Activated naive CD8-positive, alpha-beta T cell treated with anti-CD3 and anti-CD28 coated beads for 36 hours (primary cell): ENCODE measurements around the gene GPR15. TPM values are rescaled to one million over a fixed set of nuclear protein-coding genes. Genes with fewer than 3 reads are reported as not detected.

Experiments
- DNase-seq: peaks from one replicate; pipeline ENCODE4 v3.0.0; 2021
- H3K27ac Mint-ChIP-seq: one replicate; pipeline ENCODE4 v1.8.0; 2022; ENCODE audit warnings: mild to moderate bottlenecking, moderate library complexity, mixed read lengths
- H3K27me3 Mint-ChIP-seq: one replicate; pipeline ENCODE4 v1.8.0; 2022; ENCODE audit warnings: mild to moderate bottlenecking, mixed read lengths
- H3K36me3 Mint-ChIP-seq: one replicate; pipeline ENCODE4 v1.8.0; 2021; ENCODE audit warnings: mild to moderate bottlenecking, mixed read lengths
- H3K4me1 Mint-ChIP-seq: one replicate; pipeline ENCODE4 v1.8.0; 2021; ENCODE audit warnings: mixed read lengths
- H3K4me3 Mint-ChIP-seq: one replicate; pipeline ENCODE4 v1.8.0; 2022; ENCODE audit warnings: mild to moderate bottlenecking, moderate library complexity, mixed read lengths
- H3K9me3 Mint-ChIP-seq: one replicate; pipeline ENCODE4 v1.8.0; 2022; ENCODE audit warnings: mixed read lengths
- total RNA-seq, 2 experiments: library from RNA; stranded (reverse); gene quantifications; one replicate each; pipeline ENCODE4 v1.2.3, GENCODE V29; 2021

GPR15 gene
- total RNA-seq, 2 experiments from 2014 or later: 0.52 to 1.0 TPM

- peak overlapping the region; percentile 93 for H3K4me3 Mint-ChIP-seq
- H3K36me3 Mint-ChIP-seq: peaks cover 54% of the 10 kb centered on the region
- peaks cover 3% of the 10 kb centered on the region for H3K27me3 Mint-ChIP-seq
- peak; percentile 52 for DNase-seq
- H3K27ac Mint-ChIP-seq: peak overlapping the region; percentile 92
- peaks cover 3% of the 10 kb centered on the region for H3K9me3 Mint-ChIP-seq
- H3K4me1 Mint-ChIP-seq: peaks cover 48% of the 10 kb centered on the region
Observed at GRCh38 chr3:98521897-98522543, 9.8 kb upstream of the GPR15 start.

GRCh38 chr3:98522544-98523281 is 9.1 kb upstream of the GPR15 start, which contains the start of gene CLDND1:
TSS of gene CLDND1 (minus strand) at chr3:98522902. CDS start at chr3:98521424, 1,478 bp downstream.
- peaks cover 51% of the 10 kb centered on the region for H3K36me3 Mint-ChIP-seq
- H3K9me3 Mint-ChIP-seq: peaks cover 3% of the 10 kb centered on the region
- peak within 1 kb of the TSS; percentile 93 for H3K4me3 Mint-ChIP-seq
- peak; percentile 96 for DNase-seq
- peaks cover 3% of the 10 kb centered on the region for H3K27me3 Mint-ChIP-seq
- peak within 1 kb of the TSS; percentile 94 for H3K27ac Mint-ChIP-seq
- peaks cover 48% of the 10 kb centered on the region for H3K4me1 Mint-ChIP-seq

GRCh38 chr3:98525494-98525893 is 6.3 kb upstream of the GPR15 start:
- no peak overlapping the region for H3K27ac Mint-ChIP-seq

GRCh38 chr3:98528474-98529346 is 3.1 kb upstream of the GPR15 start:
- no peak overlapping the region for H3K27ac Mint-ChIP-seq
- H3K27me3 Mint-ChIP-seq: peaks cover 10% of the 10 kb centered on the region
- no peak overlapping the region for H3K4me3 Mint-ChIP-seq
- peaks cover 28% of the 10 kb centered on the region for H3K4me1 Mint-ChIP-seq
- no peak for DNase-seq
- H3K9me3 Mint-ChIP-seq: peaks cover under 1% of the 10 kb centered on the region
- peaks cover 19% of the 10 kb centered on the region for H3K36me3 Mint-ChIP-seq

More at GRCh38 chr3:98525494-98525893, 6.3 kb upstream of the GPR15 start:
- no peak overlapping the region for H3K4me3 Mint-ChIP-seq
- no peak for DNase-seq
- H3K9me3 Mint-ChIP-seq: peaks cover 3% of the 10 kb centered on the region
- peaks cover 3% of the 10 kb centered on the region for H3K27me3 Mint-ChIP-seq
- peaks cover 28% of the 10 kb centered on the region for H3K4me1 Mint-ChIP-seq
- peaks cover 30% of the 10 kb centered on the region for H3K36me3 Mint-ChIP-seq

GRCh38 chr3:98529856-98530459 is 1.8 kb upstream of the GPR15 start:
- Mint-ChIP-seq H3K4me3 (peak overlapping the region; percentile 50), H3K27ac (no peak overlapping the region), H3K9me3 (no peaks in the 10 kb centered on the region), H3K4me1 (peaks cover 21% of the 10 kb centered on the region), H3K36me3 (peaks cover 16% of the 10 kb centered on the region), H3K27me3 (peaks cover 9% of the 10 kb centered on the region)
- DNase-seq: no peak

GRCh38 chr3:98530676-98531075 is 1.1 kb upstream of the GPR15 start:
- H3K9me3 Mint-ChIP-seq: no peaks in the 10 kb centered on the region
- peaks cover 6% of the 10 kb centered on the region for H3K27me3 Mint-ChIP-seq
- no peak for DNase-seq
- H3K4me1 Mint-ChIP-seq: peaks cover 19% of the 10 kb centered on the region
- peaks cover 15% of the 10 kb centered on the region for H3K36me3 Mint-ChIP-seq
- no peak overlapping the region for H3K4me3 Mint-ChIP-seq
- H3K27ac Mint-ChIP-seq: no peak overlapping the region

GRCh38 chr3:98532275-98532637 is 478 bp downstream of the GPR15 start:
- DNase-seq: no peak
- peaks cover 6% of the 10 kb centered on the region for H3K27me3 Mint-ChIP-seq
- no peak overlapping the region for H3K27ac Mint-ChIP-seq
- peak overlapping the region; percentile 30 for H3K4me3 Mint-ChIP-seq
- H3K9me3 Mint-ChIP-seq: no peaks in the 10 kb centered on the region
- peaks cover 25% of the 10 kb centered on the region for H3K4me1 Mint-ChIP-seq
- H3K36me3 Mint-ChIP-seq: peaks cover 15% of the 10 kb centered on the region

GRCh38 chr3:98532709-98533571 is 1.2 kb downstream of the GPR15 start:
- Mint-ChIP-seq H3K4me1 (peaks cover 24% of the 10 kb centered on the region), H3K36me3 (peaks cover 15% of the 10 kb centered on the region), H3K27me3 (peaks cover 6% of the 10 kb centered on the region), H3K4me3 (peak overlapping the region; percentile 66), H3K27ac (no peak overlapping the region), H3K9me3 (no peaks in the 10 kb centered on the region)
- DNase-seq: no peak

- H3K27me3 Mint-ChIP-seq: peaks cover 6% of the 10 kb centered on the region
Observed at GRCh38 chr3:98534168-98534567, 2.4 kb downstream of the GPR15 start.

GRCh38 chr3:98534734-98535133 is 3.0 kb downstream of the GPR15 start:
- Mint-ChIP-seq H3K36me3 (peaks cover 14% of the 10 kb centered on the region), H3K4me3 (peak overlapping the region; percentile 40), H3K4me1 (peaks cover 32% of the 10 kb centered on the region), H3K9me3 (no peaks in the 10 kb centered on the region), H3K27me3 (peaks cover 6% of the 10 kb centered on the region), H3K27ac (no peak overlapping the region)
- DNase-seq: no peak

More at GRCh38 chr3:98534168-98534567, 2.4 kb downstream of the GPR15 start:
- H3K9me3 Mint-ChIP-seq: no peaks in the 10 kb centered on the region
- no peak for DNase-seq
- peaks cover 32% of the 10 kb centered on the region for H3K4me1 Mint-ChIP-seq
- H3K36me3 Mint-ChIP-seq: peaks cover 14% of the 10 kb centered on the region
- H3K27ac Mint-ChIP-seq: no peak overlapping the region
- peak overlapping the region; percentile 4 for H3K4me3 Mint-ChIP-seq

GRCh38 chr3:98536456-98537017 is 4.8 kb downstream of the GPR15 start:
- DNase-seq: no peak
- H3K27me3 Mint-ChIP-seq: peaks cover 6% of the 10 kb centered on the region
- peaks cover under 1% of the 10 kb centered on the region for H3K9me3 Mint-ChIP-seq
- H3K4me1 Mint-ChIP-seq: peaks cover 35% of the 10 kb centered on the region
- no peak overlapping the region for H3K4me3 Mint-ChIP-seq
- H3K27ac Mint-ChIP-seq: peak overlapping the region; percentile 76
- peaks cover 8% of the 10 kb centered on the region for H3K36me3 Mint-ChIP-seq

GRCh38 chr3:98540346-98540745 is 8.6 kb downstream of the GPR15 start:
- no peak for DNase-seq
- Mint-ChIP-seq H3K27me3 (no peaks in the 10 kb centered on the region), H3K9me3 (peaks cover 5% of the 10 kb centered on the region), H3K4me1 (peaks cover 50% of the 10 kb centered on the region), H3K36me3 (peaks cover 11% of the 10 kb centered on the region), H3K27ac (peak overlapping the region; percentile 76), H3K4me3 (no peak overlapping the region)

GRCh38 chr3:98541695-98542094 is 9.9 kb downstream of the GPR15 start:
- Mint-ChIP-seq H3K4me1 (peaks cover 50% of the 10 kb centered on the region), H3K9me3 (peaks cover 6% of the 10 kb centered on the region), H3K27me3 (no peaks in the 10 kb centered on the region), H3K4me3 (no peak overlapping the region), H3K27ac (peak overlapping the region; percentile 83), H3K36me3 (peaks cover 16% of the 10 kb centered on the region)
- no peak for DNase-seq
